GM19463 (cell line): Measurements from ENCODE around the gene USF2.

ENCODE experiments used
- ATAC-seq: cut with Tn5 transposase; IDR thresholded peaks from one replicate; pipeline ENCODE4 v1.9.1; 2021; ENCODE audit warnings: mild to moderate bottlenecking, moderate library complexity; ENCODE audit not compliant: unreplicated experiment

USF2 gene

GRCh38 chr19:35316560-35316959 is 47.8 kb downstream of the USF2 start:
- no peak for ATAC-seq

DNA sequence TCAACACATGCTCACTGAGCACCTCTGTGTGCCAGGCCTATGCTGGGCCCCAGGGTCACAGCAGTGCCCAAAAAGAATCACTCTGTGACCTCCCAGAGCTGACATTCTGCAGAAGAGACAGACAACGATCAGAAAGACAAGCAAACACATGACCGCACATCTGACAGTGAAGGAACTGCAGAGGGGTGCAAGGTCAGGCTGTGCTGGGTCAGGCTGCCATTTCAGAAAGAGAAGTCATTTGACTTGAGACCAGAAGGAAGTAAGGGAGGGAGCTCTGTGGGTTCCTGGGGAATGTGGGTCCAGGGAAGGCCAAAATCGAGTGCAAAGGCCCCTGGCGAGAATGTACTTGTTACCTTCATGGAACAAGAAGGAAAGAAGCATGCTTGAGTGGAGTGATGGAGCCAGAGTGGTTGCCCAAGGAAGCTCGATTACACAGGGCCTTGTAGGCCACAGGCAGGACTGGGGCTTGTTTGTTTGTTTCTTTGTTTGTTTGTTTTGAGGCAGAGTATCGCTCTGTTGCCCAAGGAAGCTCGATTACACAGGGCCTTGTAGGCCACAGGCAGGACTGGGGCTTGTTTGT is 48.8 kb downstream of the USF2 start:
- no peak for ATAC-seq

DNA sequence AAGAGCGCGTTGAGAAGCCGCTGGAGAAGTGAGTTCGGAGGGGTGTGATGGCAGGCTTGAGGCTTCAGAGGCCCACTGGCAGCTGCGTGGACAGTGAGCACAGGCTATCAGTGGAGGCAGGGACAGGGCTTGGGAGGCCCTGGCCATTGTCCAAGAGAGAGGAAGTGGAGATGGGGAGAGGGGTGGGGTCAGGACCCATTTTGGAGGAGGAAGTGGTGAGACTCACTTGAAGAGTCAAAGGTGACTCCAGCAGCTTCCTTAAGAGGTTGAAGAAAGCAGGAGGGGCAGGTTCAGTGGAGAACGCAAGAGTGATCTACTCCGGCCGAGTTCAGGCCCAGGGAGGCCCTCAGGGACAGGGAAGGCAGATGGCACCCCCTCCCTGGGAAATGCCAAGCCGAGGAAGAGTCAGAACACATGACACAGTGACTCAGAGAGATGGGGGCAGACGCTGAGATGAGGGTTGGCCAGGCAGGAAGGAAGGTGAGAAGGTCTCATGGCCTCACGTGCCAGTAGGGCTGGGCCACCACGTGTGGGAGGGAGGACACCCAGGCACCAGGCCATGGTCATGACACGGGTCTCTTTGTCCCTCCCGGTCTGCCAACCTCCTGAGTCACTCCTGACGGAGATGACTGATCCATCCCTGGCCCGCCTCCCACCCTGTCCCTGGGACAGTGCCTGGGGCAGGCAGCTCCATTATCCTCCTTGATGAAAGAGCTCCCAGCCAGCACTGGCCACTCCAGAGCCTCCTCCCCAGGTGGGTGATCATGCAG is 50.1 kb downstream of the USF2 start:
- ATAC-seq = no peak

DNA sequence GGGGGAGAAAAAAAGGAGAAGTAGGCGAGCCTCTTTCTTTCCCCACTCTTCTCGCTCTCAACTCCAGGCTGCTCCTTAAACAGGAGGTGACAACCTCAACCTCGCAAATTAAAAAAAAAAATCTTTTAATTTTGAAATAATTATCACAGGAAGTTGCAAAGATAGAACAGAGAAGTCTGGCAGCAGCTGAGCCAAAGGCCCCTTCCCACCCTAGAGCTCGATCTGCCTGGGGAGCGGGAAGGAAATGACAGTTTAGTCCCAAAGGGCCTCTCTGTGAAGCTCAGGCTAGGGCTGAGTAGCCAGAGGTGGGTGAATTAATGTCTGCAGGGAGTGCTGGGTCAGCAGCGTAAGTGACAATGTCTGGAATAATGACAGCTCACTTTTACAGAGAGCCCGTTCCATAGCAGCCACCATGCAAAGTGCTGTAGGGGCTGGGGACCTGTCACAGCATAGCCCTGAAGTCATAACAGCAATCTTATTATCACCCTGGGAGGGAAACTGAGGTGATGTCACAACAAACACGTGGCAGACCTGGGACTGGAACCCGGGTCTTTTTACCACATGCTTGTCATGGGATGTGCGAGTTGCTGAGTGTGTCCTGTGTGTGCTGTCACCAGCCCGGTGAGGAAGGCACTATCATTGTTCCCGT is 51.4 kb downstream of the USF2 start:
- no peak for ATAC-seq

DNA sequence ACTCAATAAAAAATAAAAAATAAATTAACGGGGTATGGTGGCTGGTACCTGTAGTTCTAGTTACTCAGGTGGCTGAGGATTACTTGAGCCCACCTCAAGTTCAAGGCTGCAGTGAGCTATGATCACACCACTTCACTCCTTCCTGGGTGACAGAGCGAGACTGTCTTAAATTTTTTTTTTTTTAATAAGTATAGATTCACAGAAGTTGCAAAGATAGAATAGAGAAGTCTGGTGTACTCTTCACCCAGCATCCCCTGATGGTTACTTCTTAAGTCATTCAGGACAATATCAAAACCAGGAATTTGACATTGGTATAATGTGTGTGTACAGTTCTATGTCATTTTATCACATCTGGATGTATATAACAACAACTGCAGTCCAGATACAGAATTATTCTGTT is 52.5 kb downstream of the USF2 start:
- no peak for ATAC-seq

DNA sequence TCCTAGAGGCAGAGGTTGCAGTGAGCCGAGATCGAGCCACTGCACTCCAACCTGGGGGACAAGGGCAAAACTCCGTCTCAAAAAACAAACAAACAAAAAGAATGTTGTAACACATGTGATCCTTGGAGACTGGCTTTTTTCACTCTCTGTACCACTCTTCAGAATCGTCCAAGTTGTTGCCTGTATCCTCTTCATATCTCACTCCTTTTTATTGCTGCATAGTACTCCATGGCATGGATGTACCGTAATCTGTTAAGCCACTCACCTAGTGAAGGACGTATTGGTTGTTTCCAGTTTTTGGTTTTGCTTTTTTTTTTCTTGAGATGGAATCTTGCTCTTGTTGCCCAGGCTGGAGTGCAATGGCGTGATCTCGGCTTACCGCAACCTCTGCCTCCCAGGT is 53.3 kb downstream of the USF2 start:
- no peak for ATAC-seq

- no peak for ATAC-seq
These were observed 58.9 kb downstream of the USF2 start for GRCh38 chr19:35327642-35328041.

GRCh38 chr19:35328851-35329285 is 60.1 kb downstream of the USF2 start, which contains the start of gene CD22:
Gene CD22, plus strand, starts transcription at chr19:35329187. Its CDS starts 2,854 bp downstream, at chr19:35332041.
- ATAC-seq = no peak

DNA sequence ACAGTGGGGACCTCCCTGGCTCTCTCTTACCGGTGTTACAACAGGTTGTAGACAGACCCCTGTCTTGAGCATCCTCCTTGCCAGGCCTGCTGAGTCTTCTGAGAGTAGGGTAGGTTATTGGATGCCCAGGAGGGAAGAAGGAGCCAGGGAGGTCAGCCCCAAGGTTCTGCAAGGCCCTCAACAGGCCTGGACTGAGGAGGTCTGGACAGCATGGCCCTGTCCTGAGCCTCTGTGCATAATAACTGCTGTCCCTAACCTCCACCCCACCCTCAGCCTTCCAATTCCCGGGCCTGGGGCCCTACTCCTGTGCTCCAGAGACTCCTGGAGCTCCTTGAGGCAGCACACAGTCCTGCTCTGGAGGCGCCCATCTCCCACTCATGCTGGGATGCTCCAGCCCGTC is 60.6 kb downstream of the USF2 start:
- ATAC-seq = no peak
